DMS 273 (cell line): ENCODE data around the gene GDI2.
"Not testable (repeated sequence)": the region's sequence is repeated elsewhere in the genome, so short reads cannot be mapped to it uniquely, and the experiment has no call there.

Experiments used
- DNase-seq: peaks from one replicate; lab custom pipeline; 2025; ENCODE audit not compliant: unreplicated experiment; lab: John Stamatoyannopoulos, UW

Gene GDI2

GRCh38 chr10:5813341-5814109, at the start of gene GDI2:
Gene GDI2, minus strand, starts transcription at chr10:5813434. Its CDS starts 176 bp downstream, at chr10:5813258.
- DNase-seq, result peak; percentile 97

GRCh38 chr10:5862360-5862961, 49.2 kb upstream of the GDI2 start:
- DNase-seq, result no peak

DNA sequence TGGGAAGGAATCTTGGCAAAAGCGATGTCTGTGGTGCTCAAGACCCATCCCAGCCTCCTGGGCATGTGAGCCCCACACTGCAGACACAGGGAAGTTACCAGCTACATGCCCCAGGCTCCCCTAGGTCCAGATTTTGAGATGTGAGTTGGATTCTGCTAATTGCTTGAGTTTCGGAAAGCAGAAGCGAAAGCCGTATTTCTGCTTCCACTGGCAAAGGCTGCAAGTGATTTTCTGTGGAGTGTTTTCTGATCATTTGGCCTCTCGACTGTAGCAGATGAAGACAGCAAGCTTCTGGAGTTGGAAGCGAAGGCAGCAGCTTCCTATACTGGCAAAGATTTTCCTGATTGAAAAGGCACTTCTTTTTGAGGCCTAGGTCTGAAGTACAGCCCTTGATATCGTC, 46.8 kb upstream of the GDI2 start:
- no peak for DNase-seq

DNA sequence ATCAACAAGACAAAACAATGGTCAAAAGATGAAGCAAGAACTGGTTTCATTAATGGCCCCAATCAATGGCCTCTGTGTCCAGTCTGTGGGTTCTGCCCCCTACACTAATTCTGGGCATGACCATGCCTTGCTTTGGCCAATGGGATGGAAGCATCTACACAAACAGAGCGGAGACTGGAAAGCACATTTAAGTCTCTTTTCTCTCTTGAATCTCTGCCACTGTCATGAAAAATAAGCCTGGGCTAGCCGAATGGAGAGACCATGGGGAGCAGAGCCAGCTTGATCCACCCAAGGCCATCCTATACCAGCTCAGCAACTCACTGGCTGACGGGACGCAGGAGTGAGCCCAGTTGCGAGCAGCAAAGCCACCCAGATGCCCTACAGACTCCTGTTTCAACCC, 45.6 kb upstream of the GDI2 start:
- no peak for DNase-seq

GRCh38 chr10:5856701-5857004, 43.4 kb upstream of the GDI2 start:
- DNase-seq, result no peak

DNA sequence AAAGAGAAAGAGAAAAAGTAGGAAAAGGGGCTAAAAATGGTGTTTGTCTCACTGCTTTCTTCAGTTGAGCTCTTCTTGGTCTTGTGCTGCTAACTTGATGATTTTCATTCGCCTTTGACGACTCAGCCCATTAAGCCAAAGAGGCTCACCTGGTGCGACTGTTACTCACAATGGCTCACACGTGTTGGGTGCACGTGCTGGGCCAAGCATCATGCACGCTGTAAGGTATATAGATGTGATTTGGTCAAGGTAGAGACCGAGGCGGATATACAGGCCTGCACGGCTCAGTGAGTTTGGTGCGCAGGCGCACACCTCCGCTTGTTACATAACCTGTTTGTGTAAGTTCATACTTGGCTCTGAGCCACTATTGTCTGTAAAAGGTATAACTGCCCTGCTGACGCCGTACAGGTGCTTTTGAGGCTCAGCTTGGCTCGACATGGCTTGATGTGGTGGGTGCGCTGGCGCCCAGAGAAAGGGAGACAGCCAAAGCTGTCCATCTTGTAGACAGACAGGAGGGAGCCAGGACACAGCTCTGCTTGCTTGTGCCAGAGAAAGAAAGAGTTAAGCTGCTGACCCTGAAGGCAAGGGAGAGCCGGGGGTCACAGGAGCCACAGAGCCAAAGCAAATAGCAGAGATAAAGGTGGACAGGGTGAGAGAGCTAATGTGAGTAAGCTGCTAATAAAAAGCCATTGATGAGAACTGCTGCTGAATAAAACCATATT, 42.9 kb upstream of the GDI2 start:
- no peak for DNase-seq

DNA sequence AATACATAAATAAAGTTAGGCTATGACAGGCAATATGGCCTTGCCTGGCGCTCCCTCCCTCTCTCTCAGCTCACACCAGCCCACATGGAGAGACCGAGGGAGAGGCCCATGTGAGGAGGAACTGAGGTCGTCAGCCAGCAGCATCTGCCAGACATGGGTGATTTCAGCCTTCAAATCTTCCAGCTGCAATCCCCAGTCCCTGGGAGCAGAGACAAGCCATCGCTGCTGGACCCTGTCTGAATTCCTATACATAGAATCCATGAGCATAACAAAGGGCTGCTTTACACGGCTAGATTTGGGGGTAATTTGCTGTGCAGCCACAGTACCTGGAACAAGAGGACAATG, 40.9 kb upstream of the GDI2 start:
- DNase-seq, result no peak

GRCh38 chr10:5846667-5847066, 33.4 kb upstream of the GDI2 start:
- DNase-seq, result not testable (repeated sequence)

DNA sequence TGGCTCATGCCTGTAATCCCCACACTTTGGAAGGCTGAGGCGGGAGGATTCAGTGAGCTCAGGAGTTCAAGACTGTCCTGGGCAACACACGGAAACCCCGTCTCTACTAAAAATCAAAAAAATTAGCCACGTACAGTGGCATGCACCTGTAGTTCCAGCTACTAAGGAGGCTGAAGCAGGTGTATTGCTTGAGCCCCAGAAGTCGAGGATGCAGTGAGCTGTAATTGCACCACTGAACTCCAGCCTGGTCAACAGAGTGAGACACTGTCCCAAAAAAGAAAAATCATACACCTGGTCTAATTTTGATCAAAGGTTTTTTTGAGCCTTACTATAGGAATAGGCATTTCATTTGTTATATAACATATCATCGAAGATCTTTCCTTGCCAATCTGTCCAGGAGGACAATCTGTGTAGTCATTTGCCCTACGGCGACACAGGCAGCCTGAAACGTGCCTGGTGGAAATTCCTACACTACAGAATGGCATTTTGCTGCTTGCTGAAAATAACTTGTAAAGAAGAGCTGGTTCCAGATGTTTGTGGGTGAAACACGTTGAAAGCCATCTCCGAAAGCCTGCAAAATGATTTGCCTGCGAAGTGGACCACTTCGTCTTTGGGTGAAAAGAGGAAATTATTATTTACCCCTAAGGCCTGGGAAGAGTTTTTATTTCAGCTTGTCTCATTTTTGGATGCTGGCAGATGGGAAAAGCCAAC, 31.3 kb upstream of the GDI2 start:
- DNase-seq, result no peak

- no peak for DNase-seq
Observed at GRCh38 chr10:5843686-5844344, 30.6 kb upstream of the GDI2 start.

DNA sequence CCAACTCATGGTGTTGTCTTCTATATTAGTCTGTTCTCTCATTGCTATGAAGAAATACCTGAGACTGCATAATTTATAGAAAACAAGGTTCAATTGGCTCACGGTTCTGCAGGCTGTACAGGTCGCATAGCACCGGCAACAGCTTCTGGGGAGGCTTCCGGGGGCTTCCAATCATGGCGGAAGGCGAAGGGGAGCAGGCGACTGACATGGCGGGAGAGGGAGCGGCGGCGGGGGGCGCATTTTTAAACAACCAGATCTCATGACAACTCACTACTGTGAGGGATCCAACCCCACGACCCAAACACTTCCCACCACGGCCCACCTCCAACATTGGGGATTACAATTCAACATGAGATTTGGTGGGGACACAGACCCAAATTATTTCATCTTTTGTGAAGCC, 28.7 kb upstream of the GDI2 start:
- DNase-seq, result no peak

- DNase-seq, result no peak
Observed at GRCh38 chr10:5840314-5841307, 27.4 kb upstream of the GDI2 start.

- DNase-seq, result not testable (repeated sequence)
Observed at GRCh38 chr10:5836181-5836580, 22.9 kb upstream of the GDI2 start.

- no peak for DNase-seq
Observed at GRCh38 chr10:5835446-5836095, 22.3 kb upstream of the GDI2 start.

DNA sequence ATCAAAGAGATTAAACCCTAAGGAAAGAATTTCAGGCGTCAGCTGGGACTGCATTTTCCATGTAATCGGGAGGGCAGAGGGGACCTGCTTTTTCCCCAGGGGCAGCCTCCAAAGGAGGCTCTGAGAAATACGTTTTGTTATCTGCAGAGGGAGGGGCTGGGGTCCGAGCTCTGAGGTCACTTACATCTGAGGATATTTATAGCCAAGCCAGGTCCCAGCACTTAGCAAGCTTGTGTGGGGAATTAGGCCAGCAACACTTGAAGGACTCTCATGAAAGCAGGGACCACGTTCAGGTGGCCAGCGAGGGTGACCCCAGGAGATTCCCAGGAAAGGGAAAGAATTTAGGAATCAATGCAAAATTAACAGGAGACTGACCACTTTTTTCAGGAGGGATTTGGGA, 20.6 kb upstream of the GDI2 start:
- no peak for DNase-seq

DNA sequence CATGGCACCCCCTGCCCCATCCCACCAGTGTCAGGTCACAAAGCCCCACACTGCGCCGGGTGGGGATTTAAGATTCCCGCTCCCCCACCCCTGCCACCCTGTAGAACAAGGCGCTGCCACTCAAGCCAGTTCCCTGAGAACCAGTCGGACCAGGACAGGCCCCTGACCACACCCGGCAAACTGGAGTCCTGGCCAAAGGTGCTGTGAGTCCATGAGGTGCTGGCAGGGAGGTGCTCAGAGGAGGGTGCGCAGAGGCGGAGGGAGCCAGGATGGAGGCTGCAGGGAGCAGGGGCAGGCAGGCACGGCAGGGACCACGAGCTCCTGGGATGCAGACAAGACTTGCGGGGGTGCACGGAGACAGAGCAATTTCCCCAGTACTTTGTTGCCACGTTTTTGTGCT, 19.7 kb upstream of the GDI2 start:
- no peak for DNase-seq

DNA sequence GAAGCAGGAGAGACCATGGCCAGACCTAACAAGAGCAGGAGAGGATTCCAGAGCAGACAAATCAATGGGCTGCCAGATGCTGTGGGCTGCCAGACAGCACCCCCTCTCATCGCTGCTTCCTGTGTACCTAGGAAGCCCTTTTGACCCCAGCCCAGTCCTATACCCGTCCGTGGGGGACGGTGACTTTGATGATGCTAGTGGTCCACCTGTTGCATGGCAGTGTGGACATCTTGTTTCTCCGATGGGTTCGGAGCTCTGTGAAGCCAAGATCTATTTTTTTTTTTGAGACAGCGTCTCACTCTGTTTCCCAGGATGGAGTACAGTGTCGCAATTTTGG, 18.2 kb upstream of the GDI2 start:
- DNase-seq, result no peak

DNA sequence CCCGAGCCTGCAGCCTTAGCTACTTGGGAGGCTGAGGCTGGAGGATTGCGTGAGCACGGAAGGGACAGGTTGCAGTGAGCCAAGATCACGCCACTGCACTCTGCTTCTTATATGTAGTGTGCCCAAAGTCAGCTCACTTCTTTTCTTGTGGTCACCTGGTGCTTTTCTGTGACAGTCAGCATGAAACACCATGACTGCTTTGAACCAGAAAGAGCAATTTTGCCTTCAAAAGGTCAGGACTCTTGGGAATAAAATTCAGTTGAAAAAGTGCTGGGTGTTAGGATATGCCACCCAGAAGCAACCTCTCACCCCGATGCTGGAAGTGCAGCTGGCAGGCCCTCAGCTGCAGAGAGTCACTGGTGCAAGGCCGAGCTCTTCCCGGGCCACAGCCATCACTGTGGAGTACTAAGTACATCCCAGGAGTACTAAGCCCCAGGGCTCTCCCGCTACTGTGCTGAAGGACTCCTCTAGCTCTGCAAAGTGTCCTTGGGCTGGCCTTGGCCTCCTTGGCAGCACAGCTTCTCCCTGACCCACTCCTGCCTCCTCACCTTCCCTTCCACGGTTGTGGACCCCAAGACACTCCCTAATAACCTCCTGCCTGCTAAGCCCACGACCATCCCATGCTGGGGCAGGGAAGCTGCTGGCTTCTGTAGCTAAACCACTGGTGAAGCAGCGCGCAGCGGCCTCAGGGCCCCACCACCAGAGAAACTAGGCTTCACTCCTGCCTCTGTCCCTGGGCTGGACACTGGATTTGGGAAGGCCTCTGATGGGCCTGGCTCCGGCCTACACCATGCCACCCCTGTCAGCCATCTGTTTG, 17.6 kb upstream of the GDI2 start:
- no peak for DNase-seq

DNA sequence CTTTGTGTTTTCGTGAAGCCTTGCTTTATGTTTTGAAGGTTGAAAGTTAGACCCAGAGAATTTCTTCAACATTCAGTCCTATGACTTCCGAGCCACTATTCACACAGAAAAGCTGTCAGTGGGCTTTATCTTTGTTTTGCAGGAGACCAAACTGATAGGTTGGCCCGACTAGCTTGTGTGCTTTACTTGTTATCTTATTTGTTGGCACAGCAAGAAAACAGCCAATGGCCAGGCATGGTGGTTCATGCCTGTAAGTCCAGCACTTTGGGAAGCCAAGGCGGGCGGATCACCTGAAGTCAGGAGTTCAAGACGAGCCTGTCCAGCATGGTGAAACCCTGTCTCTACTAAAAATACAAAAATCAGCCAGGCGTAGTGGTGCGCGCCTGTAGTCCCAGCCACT, 16.0 kb upstream of the GDI2 start:
- no peak for DNase-seq
